GM06990 (cell line): Measurements from ENCODE around the gene RAB11FIP5.
"Not testable (repeated sequence)": the region's sequence is repeated elsewhere in the genome, so short reads cannot be mapped to it uniquely, and the experiment has no call there.

Experiments used
- DNase-seq: peaks from one replicate; pipeline ENCODE4 v3.0.0-alpha.2; 2011; ENCODE audit not compliant: insufficient read length; ENCODE audit errors: extremely low read depth
- H3K27me3 ChIP-seq: replicated peaks from 2 replicates; pipeline ENCODE4 v1.6.0; 2011; ENCODE audit warnings: low read length; ENCODE audit not compliant: control insufficient read depth, insufficient read depth
- H3K36me3 ChIP-seq: 2 replicates; pipeline ENCODE4 v1.5.1; 2011; ENCODE audit warnings: low read length; ENCODE audit not compliant: control insufficient read depth, insufficient read depth
- H3K4me3 ChIP-seq: replicated peaks from 2 replicates; pipeline ENCODE4 v1.5.1; 2011; ENCODE audit warnings: low read depth, mild to moderate bottlenecking, control low read depth, low read length
- TF ChIP-seq, protein P1 (sequence below): IDR thresholded peaks from 2 replicates; pipeline ENCODE4 v1.5.1; 2011; ENCODE audit warnings: low read length, control low read depth, mild to moderate bottlenecking, inconsistent platforms; ENCODE audit not compliant: insufficient read depth, poor library complexity, severe bottlenecking

The RAB11FIP5 gene

DNA sequence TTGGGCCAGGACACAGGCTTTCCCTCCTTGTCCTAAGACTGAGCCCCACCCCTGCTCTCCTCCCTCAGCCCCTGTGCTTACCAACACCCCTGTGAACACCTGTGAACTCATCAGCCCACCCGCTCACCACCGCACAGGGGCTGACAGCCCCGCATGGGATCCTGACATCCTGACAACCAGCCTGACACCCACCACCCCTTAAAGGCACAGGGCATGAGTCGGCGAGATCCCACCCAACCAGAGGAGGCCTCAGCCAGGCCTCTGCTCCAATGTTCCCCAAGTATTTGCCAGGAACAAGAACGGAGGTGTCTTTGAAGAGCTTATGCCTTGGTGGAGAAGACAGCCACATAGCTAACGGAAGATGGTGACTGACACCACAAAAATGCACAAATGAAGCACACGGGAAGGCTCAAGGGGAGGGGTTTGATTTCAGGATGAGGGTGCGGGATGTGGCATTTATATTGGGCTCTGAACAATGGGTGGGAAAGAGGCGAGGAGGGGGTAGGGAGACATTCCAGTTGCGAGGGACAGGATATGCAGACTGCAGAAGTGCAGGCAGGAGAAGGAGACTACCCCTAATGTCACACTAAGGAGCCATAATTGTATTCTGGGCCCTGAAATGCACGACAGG, 11.0 kb downstream of the RAB11FIP5 start:
- TF ChIP-seq, protein P1, sequence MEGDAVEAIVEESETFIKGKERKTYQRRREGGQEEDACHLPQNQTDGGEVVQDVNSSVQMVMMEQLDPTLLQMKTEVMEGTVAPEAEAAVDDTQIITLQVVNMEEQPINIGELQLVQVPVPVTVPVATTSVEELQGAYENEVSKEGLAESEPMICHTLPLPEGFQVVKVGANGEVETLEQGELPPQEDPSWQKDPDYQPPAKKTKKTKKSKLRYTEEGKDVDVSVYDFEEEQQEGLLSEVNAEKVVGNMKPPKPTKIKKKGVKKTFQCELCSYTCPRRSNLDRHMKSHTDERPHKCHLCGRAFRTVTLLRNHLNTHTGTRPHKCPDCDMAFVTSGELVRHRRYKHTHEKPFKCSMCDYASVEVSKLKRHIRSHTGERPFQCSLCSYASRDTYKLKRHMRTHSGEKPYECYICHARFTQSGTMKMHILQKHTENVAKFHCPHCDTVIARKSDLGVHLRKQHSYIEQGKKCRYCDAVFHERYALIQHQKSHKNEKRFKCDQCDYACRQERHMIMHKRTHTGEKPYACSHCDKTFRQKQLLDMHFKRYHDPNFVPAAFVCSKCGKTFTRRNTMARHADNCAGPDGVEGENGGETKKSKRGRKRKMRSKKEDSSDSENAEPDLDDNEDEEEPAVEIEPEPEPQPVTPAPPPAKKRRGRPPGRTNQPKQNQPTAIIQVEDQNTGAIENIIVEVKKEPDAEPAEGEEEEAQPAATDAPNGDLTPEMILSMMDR, result no peak
- Histone ChIP-seq H3K36me3 (no peaks in the 10 kb centered on the region), H3K4me3 (no peak overlapping the region), H3K27me3 (no peaks in the 10 kb centered on the region; the same call in 1 of the 2 replicates)
- no peak for DNase-seq

DNA sequence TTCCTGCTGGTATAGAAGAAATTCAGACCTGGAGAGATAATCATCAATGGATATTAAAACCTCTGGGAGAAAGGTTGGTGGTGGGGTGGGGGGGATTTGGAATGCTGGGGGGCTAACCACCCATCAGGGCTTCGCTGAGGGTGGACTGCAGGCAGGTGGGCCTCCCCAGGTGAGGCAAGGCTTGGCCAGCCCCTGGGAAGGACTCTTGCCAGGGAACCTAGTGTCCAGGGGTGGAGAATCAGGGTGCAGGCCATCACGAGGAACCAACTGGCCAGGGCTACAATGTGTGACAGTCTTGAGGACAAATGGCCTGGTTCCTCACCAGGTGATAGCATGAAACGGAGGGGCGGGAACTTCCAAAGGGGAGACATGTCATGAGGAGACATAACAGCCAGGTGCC, 11.8 kb downstream of the RAB11FIP5 start:
- H3K4me3 ChIP-seq, result no peak overlapping the region
- no peaks in the 10 kb centered on the region for H3K36me3 ChIP-seq
- DNase-seq, result no peak
- TF ChIP-seq, protein P1, result no peak
- no peaks in the 10 kb centered on the region; the same call in 1 of the 2 replicates for H3K27me3 ChIP-seq

DNA sequence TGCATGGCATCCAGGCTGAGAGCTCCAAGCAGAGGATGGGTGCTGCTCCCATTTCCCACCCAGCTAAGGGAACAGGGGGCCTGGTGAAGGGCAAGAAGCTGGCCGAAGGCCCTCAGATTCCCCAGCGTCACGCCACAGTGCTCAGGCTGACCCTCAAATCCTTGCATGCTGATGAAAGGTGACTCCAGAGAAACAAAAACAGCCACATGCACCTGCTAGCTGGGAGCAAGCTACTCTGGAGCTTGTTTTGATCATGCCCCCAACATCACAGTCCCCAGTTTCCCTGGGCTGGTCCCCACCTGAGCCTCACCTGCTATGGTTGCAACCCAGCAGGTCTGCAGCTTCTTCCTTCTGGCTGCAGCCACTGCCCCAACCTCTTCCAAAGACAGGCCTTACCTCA, 13.3 kb downstream of the RAB11FIP5 start:
- Histone ChIP-seq H3K36me3 (no peaks in the 10 kb centered on the region), H3K4me3 (no peak overlapping the region), H3K27me3 (no peaks in the 10 kb centered on the region; the same call in 1 of the 2 replicates)
- TF ChIP-seq, protein P1, result no peak
- DNase-seq, result no peak

DNA sequence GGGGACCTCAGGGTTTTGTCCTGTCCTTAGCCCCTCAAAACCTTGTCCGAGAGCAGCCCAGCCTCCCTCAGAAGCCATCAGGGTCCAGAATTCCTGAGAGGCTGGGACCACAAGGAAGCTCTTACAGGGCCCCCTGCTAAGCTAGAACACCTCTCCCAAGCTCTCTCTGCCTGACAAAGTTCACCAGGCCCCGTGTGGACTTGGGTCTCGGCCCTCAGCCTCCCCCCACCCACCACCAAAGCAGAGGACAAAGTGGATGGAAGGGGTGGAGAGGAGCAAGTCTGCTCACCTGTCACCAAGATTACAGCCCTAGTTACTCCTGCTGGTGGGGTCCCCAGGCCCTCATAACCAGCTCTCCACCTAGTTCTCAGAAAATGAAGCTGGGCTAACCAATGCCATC, 16.8 kb downstream of the RAB11FIP5 start:
- no peak for DNase-seq
- no peaks in the 10 kb centered on the region for H3K36me3 ChIP-seq
- TF ChIP-seq, protein P1, result no peak
- H3K27me3 ChIP-seq, result no peaks in the 10 kb centered on the region; the same call in 1 of the 2 replicates
- no peak overlapping the region for H3K4me3 ChIP-seq

DNA sequence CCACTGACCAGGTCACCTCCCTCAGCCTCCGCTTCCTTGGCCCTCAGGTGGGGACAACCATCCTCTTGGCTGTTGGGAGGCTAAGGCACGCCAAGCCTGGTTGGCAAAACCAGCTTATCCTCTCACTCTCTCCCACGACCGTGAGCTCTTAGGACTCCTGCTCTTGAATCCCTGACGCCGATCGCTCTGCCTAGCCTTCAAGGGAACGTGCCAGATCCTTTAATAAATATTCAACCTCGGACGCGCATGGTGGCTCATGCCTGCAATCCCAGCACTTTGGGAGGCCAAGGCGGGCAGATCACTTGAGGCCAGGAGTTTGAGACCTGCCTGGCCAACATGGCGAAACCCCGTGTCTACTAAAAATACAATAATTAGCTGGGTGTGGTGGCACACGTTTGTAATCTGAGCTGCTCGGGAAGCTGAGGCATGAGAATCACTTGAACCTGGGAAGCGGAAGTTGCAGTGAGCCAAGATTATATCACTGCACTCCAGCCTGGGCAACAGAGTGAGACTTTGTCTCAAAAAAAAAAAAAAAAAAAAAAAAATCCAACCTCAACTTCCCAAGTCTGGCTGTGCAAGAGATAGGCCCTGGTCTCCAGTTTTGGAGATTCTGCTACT, 19.0 kb downstream of the RAB11FIP5 start:
- H3K4me3 ChIP-seq, H3K36me3 ChIP-seq: not testable (repeated sequence)

DNA sequence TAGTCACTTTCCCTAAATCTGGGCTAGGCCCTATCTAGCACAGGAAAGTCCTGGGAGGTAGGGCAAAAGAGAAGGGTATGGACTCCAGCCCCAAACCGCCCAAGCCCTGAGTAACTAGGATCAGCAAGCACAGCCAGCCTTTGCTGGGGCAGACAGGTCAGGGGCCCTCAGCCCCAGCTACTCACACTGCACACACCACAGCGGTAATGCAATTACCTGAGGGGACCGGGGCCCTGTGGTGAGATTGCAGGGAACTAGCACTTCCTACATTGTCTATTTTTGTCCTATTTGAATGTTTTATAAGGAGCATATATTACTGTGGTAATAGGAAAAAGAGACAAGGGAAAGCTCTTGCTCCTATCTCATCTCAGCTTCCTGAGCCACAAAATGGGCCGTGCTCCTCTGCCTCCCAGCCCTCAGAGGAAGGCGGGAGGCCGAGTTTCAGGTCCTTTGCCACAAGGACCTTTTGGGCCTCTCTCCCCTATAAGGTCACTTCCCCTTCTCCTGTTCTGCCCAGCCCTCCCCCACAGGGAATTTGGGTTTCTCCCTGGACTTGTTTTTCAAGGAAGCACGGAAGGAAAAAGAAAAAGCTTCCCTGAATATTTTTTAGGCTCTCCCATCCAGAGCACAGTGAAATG, 20.5 kb downstream of the RAB11FIP5 start:
- no peaks in the 10 kb centered on the region; the same call in none of the 2 replicates for H3K27me3 ChIP-seq
- no peak overlapping the region for H3K4me3 ChIP-seq
- TF ChIP-seq, protein P1, result no peak
- no peaks in the 10 kb centered on the region for H3K36me3 ChIP-seq
- DNase-seq, result no peak

More for the DNA sequence above, 19.0 kb downstream of the RAB11FIP5 start:
- not testable (repeated sequence) for H3K27me3 ChIP-seq, DNase-seq
